Measurements from ENCODE around the gene ZNF431.

GRCh38 chr19:21197590-21198295 lies 55.9 kb downstream of the ZNF431 start:
- no peak for TF ChIP-seq CTCF (conservative IDR thresholded peaks at IDR 0.05; ENCODE audit: low read depth, low read length)
- no peak for TF ChIP-seq EZH2 (IDR thresholded peaks at IDR 0.05; ENCODE audit: low read length, unreplicated experiment)

All from PC-3 (cell line).